Mesendoderm (in vitro differentiated cells): ENCODE measurements around the gene HGFAC.

ENCODE experiments used
- DNase-seq: peaks from one replicate; pipeline ENCODE4 v3.0.0; 2013
- H2AK5ac ChIP-seq: 2 replicates; pipeline ENCODE4 v1.6.1; 2013; ENCODE audit warnings: low read length, inconsistent platforms
- H2BK120ac ChIP-seq: 2 replicates; pipeline ENCODE4 v1.6.1; 2013; ENCODE audit warnings: low read depth, mild to moderate bottlenecking, low read length, moderate library complexity, mixed read lengths
- H2BK15ac ChIP-seq: replicated peaks from 2 replicates; pipeline ENCODE4 v1.6.1; 2013; ENCODE audit warnings: low read depth, mild to moderate bottlenecking, moderate library complexity
- H2BK5ac ChIP-seq: 2 replicates; pipeline ENCODE4 v1.6.1; 2013; ENCODE audit warnings: low read length, inconsistent platforms
- H3K18ac ChIP-seq: 2 replicates; pipeline ENCODE4 v1.6.1; 2013; ENCODE audit warnings: mild to moderate bottlenecking, low read length, mixed read lengths
- H3K23ac ChIP-seq: one replicate; pipeline ENCODE4 v1.6.1; 2013; ENCODE audit warnings: low read length
- H3K27ac ChIP-seq: 2 replicates; pipeline ENCODE4 v1.5.1; 2013; ENCODE audit warnings: low read depth, mild to moderate bottlenecking, inconsistent platforms, low read length, moderate library complexity
- H3K27me3 ChIP-seq: 2 replicates; pipeline ENCODE4 v1.6.1; 2013; ENCODE audit warnings: low read length, control low read depth, mild to moderate bottlenecking, inconsistent platforms; ENCODE audit not compliant: insufficient read depth, poor library complexity
- H3K36me3 ChIP-seq: 2 replicates; pipeline ENCODE4 v1.6.1; 2013; ENCODE audit warnings: low read length, inconsistent platforms; ENCODE audit not compliant: control insufficient read depth, insufficient read depth
- H3K4ac ChIP-seq: one replicate; pipeline ENCODE4 v1.6.1; 2013; ENCODE audit warnings: low read depth, mild to moderate bottlenecking, low read length, moderate library complexity
- H3K4me1 ChIP-seq: 2 replicates; pipeline ENCODE4 v1.6.1; 2013; ENCODE audit warnings: low read depth, low read length, inconsistent platforms; ENCODE audit not compliant: control insufficient read depth
- H3K4me2 ChIP-seq: 2 replicates; pipeline ENCODE4 v1.6.1; 2013; ENCODE audit warnings: low read length
- H3K4me3 ChIP-seq: 2 replicates; pipeline ENCODE4 v1.5.1; 2013; ENCODE audit warnings: mild to moderate bottlenecking, low read length
- H3K56ac ChIP-seq: one replicate; pipeline ENCODE4 v1.6.1; 2013; ENCODE audit warnings: low read length
- H3K79me1 ChIP-seq: 2 replicates; pipeline ENCODE4 v1.6.1; 2013; ENCODE audit warnings: low read length, inconsistent platforms
- H3K79me2 ChIP-seq: 2 replicates; pipeline ENCODE4 v1.6.1; 2013; ENCODE audit warnings: mild to moderate bottlenecking, low read length; ENCODE audit not compliant: control insufficient read depth, insufficient read depth
- H3K9ac ChIP-seq: 2 replicates; pipeline ENCODE4 v1.6.1; 2013; ENCODE audit warnings: low read length, inconsistent platforms
- H4K5ac ChIP-seq: one replicate; pipeline ENCODE4 v1.6.1; 2013; ENCODE audit warnings: low read length
- H4K8ac ChIP-seq: one replicate; pipeline ENCODE4 v1.6.1; 2013; ENCODE audit warnings: low read depth, mild to moderate bottlenecking, control low read depth, low read length, moderate library complexity
- whole genome bisulfite sequencing: extraction: QIAGEN DNeasy Blood & Tissue Kit; methylation state at CpG from one replicate; pipeline ENCODE4 v1.1.7; 2013; ENCODE audit warnings: low lambda C conversion rate, missing lambda C conversion rate; ENCODE audit not compliant: insufficient coverage; ENCODE audit errors: extremely low coverage; 5-methylcytosine and 5-hydroxymethylcytosine counted together

HGFAC gene

DNA sequence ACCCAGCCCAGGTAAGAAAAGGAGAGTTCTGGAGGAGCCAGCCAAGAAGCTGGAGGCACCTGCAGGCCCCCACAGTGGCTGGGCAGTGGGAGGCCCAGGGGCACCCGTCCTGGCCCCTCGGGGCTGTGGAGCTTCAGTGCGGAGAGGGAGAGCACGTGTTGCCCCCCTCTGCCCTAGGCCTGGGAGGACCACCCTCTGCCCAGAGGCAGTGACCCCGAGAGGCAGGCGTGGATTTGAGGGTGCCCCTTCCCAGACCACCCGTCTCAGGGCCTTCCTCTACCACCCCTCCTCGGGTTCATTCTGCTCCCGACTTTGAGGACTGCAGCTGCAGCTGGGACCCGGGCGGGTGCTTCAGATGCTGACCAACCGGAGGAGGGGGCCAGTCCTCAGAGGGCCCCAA, 12.1 kb upstream of the HGFAC start:
- Histone ChIP-seq H2BK5ac (no peak overlapping the region), H4K8ac (no peak overlapping the region), H2BK120ac (no peak overlapping the region), H2AK5ac (no peak overlapping the region), H3K79me2 (no peaks in the 10 kb centered on the region), H4K5ac (no peak overlapping the region), H3K4me1 (no peaks in the 10 kb centered on the region), H3K27ac (no peak overlapping the region), H3K4ac (no peak overlapping the region), H3K4me3 (no peak overlapping the region), H3K27me3 (no peaks in the 10 kb centered on the region), H2BK15ac (no peak overlapping the region), H3K4me2 (no peak overlapping the region), H3K9ac (no peak overlapping the region), H3K23ac (no peak overlapping the region), H3K18ac (no peak overlapping the region), H3K79me1 (no peaks in the 10 kb centered on the region), H3K56ac (no peak overlapping the region), H3K36me3 (no peaks in the 10 kb centered on the region)
- no CpG with 5 or more reads among the region's 12 CpGs for WGBS
- DNase-seq: no peak

DNA sequence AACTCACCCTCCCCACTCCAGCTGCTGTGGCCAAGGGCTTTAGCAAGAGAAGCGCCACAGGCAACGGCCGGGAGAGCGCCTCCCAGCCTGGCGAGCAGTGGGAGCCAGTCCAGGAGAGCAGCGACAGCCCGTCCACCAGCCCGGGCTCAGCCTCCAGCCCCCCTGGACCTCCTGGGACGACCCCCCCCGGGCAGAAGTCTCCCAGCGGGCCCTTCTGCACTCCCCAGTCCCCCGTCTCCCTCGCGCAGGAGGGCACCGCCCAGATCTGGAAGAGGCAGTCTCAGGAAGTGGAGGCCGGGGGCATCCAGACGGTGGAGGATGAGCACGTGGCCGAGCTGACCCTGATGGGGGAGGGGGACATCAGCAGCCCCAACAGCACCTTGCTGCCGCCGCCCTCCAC, 11.2 kb upstream of the HGFAC start:
- H3K18ac ChIP-seq: no peak overlapping the region
- no peak overlapping the region for H2AK5ac ChIP-seq
- H3K4me2 ChIP-seq: no peak overlapping the region
- H2BK120ac ChIP-seq: no peak overlapping the region
- H2BK15ac ChIP-seq: no peak overlapping the region
- no peaks in the 10 kb centered on the region for H3K36me3 ChIP-seq
- no peak overlapping the region for H2BK5ac ChIP-seq
- no peak overlapping the region for H3K4ac ChIP-seq
- H3K4me1 ChIP-seq: no peaks in the 10 kb centered on the region
- no peak overlapping the region for H4K8ac ChIP-seq
- no peaks in the 10 kb centered on the region for H3K79me2 ChIP-seq
- no peak for DNase-seq
- no CpG with 5 or more reads among the region's 21 CpGs for WGBS
- no peak overlapping the region for H4K5ac ChIP-seq
- H3K23ac ChIP-seq: no peak overlapping the region
- no peaks in the 10 kb centered on the region for H3K27me3 ChIP-seq
- H3K9ac ChIP-seq: no peak overlapping the region
- no peaks in the 10 kb centered on the region for H3K79me1 ChIP-seq
- H3K27ac ChIP-seq: no peak overlapping the region
- no peak overlapping the region for H3K4me3 ChIP-seq
- H3K56ac ChIP-seq: no peak overlapping the region

DNA sequence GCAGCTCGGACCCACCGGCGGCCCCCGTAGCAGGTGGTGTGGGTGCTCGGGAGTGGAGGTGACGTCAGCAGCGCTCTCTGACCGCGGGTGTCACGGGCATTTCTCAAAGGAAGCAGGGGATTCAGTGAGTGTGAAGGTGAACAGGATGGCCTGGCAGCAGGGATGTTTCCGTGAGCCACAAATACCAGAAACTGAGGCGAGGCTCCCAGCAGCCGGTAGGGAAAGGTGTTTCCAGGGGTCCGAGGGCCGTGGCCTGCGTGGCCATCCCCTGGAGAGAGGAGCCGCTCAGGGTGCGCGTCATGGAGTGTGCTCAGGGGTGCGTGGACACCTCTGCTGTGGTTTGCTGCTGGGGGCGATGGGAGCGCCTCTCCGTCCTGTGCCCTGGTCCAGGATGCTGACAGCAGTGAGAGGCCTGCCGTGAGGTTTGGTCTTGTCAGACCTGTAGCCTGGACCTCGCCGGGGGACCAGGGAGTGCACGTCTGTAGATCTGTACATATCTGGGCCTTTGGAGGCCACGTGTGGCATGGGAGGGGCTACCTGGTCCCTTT, 10.2 kb upstream of the HGFAC start:
- H2BK5ac ChIP-seq: no peak overlapping the region
- H3K18ac ChIP-seq: no peak overlapping the region
- no peaks in the 10 kb centered on the region for H3K79me2 ChIP-seq
- H2AK5ac ChIP-seq: no peak overlapping the region
- H3K79me1 ChIP-seq: no peaks in the 10 kb centered on the region
- no peak overlapping the region for H4K8ac ChIP-seq
- WGBS: no CpG with 5 or more reads among the region's 28 CpGs
- H3K4me1 ChIP-seq: no peaks in the 10 kb centered on the region
- H3K23ac ChIP-seq: no peak overlapping the region
- no peak overlapping the region for H4K5ac ChIP-seq
- no peak overlapping the region for H3K4me3 ChIP-seq
- no peak overlapping the region for H3K9ac ChIP-seq
- H3K27me3 ChIP-seq: no peaks in the 10 kb centered on the region
- no peak overlapping the region for H3K56ac ChIP-seq
- H3K36me3 ChIP-seq: no peaks in the 10 kb centered on the region
- no peak overlapping the region for H3K4me2 ChIP-seq
- no peak overlapping the region for H3K4ac ChIP-seq
- H2BK120ac ChIP-seq: no peak overlapping the region
- no peak overlapping the region for H3K27ac ChIP-seq
- no peak for DNase-seq
- no peak overlapping the region for H2BK15ac ChIP-seq

DNA sequence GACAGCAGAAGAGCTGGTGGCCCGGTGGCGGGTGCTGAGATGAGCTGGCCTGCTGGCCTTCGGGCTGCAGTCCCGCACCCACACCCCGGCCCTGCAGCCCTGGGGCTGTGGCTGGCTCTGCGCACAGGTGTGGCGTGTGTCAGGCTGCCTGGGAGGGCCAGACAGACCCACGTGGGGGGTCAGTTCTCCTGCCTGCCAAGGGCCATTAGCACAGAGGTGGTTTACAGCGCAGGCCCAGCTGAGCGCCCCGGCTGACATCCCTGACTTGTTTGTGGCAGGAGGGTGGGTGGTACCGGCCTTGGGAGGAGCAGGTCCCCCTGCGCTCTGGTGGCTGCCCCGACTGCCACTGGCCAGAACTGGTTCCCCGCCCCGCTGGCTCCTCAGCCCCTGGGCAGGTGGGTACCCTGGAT, 9.4 kb upstream of the HGFAC start:
- H3K27ac ChIP-seq: no peak overlapping the region
- H2BK5ac ChIP-seq: no peak overlapping the region
- H4K8ac ChIP-seq: no peak overlapping the region
- H3K79me1 ChIP-seq: no peaks in the 10 kb centered on the region
- no peak overlapping the region for H2BK15ac ChIP-seq
- no peak overlapping the region for H3K56ac ChIP-seq
- no peaks in the 10 kb centered on the region for H3K4me1 ChIP-seq
- WGBS: no CpG with 5 or more reads among the region's 16 CpGs
- H2AK5ac ChIP-seq: no peak overlapping the region
- H2BK120ac ChIP-seq: no peak overlapping the region
- no peak overlapping the region for H3K4ac ChIP-seq
- no peak overlapping the region for H4K5ac ChIP-seq
- H3K79me2 ChIP-seq: no peaks in the 10 kb centered on the region
- no peak overlapping the region for H3K23ac ChIP-seq
- H3K36me3 ChIP-seq: no peaks in the 10 kb centered on the region
- no peak overlapping the region for H3K4me3 ChIP-seq
- DNase-seq: no peak
- H3K9ac ChIP-seq: no peak overlapping the region
- H3K27me3 ChIP-seq: no peaks in the 10 kb centered on the region
- H3K18ac ChIP-seq: no peak overlapping the region
- no peak overlapping the region for H3K4me2 ChIP-seq

DNA sequence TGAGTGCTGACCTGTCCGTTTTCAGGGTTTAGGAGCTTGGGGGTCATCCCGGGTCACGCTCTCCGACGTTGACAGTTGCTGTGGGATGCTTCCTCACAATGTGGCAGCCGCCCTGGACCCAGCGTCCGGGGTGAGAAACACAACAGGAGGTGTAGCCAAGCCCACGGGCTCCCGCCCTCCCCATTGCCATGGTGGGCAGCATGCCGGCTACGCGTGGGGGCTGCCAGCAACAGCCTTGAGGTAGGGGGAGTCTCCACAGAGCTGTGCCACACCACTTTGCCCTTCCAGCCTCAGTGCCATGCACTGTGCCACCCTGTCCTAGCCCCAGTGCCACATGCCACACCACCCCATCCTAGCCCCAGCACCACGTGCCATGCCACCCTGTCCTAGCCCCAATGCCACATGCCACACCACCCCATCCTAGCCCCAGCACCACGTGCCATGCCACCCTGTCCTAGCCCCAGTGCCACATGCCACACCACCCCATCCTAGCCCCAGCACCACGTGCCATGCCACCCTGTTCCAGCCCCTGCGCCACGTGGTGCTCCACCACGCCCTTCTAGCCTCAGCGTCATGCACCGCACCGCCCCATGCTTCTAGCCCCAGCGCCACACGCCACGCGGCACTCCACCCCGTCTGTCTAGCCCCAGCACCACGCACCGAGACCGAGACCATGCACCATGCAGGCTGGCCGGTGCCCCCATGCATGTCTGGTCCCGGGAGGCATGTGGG, 8.5 kb upstream of the HGFAC start:
- no peak overlapping the region for H3K18ac ChIP-seq
- no peak overlapping the region for H3K27ac ChIP-seq
- no peak overlapping the region for H3K4me2 ChIP-seq
- H3K4ac ChIP-seq: no peak overlapping the region
- no peaks in the 10 kb centered on the region for H3K4me1 ChIP-seq
- no peak overlapping the region for H3K56ac ChIP-seq
- no peak overlapping the region for H2BK120ac ChIP-seq
- no peak overlapping the region for H2AK5ac ChIP-seq
- no peak overlapping the region for H4K8ac ChIP-seq
- H2BK15ac ChIP-seq: no peak overlapping the region
- H3K27me3 ChIP-seq: no peaks in the 10 kb centered on the region
- H4K5ac ChIP-seq: no peak overlapping the region
- WGBS: no CpG with 5 or more reads among the region's 32 CpGs
- H3K36me3 ChIP-seq: no peaks in the 10 kb centered on the region
- no peak overlapping the region for H3K23ac ChIP-seq
- H3K4me3 ChIP-seq: no peak overlapping the region
- no peaks in the 10 kb centered on the region for H3K79me1 ChIP-seq
- H2BK5ac ChIP-seq: no peak overlapping the region
- no peaks in the 10 kb centered on the region for H3K79me2 ChIP-seq
- DNase-seq: no peak
- no peak overlapping the region for H3K9ac ChIP-seq
